MCF 10A (cell line): ENCODE measurements around the gene EIF4B. TPM values are rescaled to one million over a fixed set of nuclear protein-coding genes. Genes with fewer than 3 reads are reported as not detected.

Experiments used
- BruUV-seq: library from RNA; stranded (reverse); fragments of 400-500 nt; replicated peaks from 2 replicates; lab custom pipeline; 2021; lab: Mats Ljungman, UMichigan
- CTCF ChIA-PET: fragments of 300-600 bp; sonication (Branson Sonifier 250); formaldehyde crosslinking; extraction: SDS; loops from one replicate; lab custom pipeline; 2021; ENCODE audit warnings: antibody characterized with exemption, inconsistent platforms; lab: Yijun Ruan, JAX
- POLR2A ChIA-PET: fragments of 300-600, 350-650 bp; sonication (Branson Sonifier 250); formaldehyde crosslinking; extraction: SDS; loops from one replicate; lab custom pipeline; 2020; ENCODE audit warnings: antibody characterized with exemption, inconsistent platforms; lab: Yijun Ruan, JAX
- DNase-seq: peaks from one replicate; pipeline ENCODE4 v3.0.0-alpha.2; 2018; ENCODE audit not compliant: unreplicated experiment
- H3K27ac Mint-ChIP-seq: one replicate; pipeline ENCODE4 v1.8.0; 2022; ENCODE audit warnings: mild to moderate bottlenecking, low read depth, mixed read lengths; ENCODE audit not compliant: unreplicated experiment
- H3K27me3 Mint-ChIP-seq: one replicate; pipeline ENCODE4 v1.8.0; 2022; ENCODE audit warnings: mixed read lengths; ENCODE audit not compliant: insufficient read depth, unreplicated experiment
- H3K36me3 Mint-ChIP-seq: one replicate; pipeline ENCODE4 v1.8.0; 2022; ENCODE audit warnings: mild to moderate bottlenecking, moderate library complexity, mixed read lengths; ENCODE audit not compliant: insufficient read depth, unreplicated experiment
- H3K4me1 Mint-ChIP-seq: one replicate; pipeline ENCODE4 v1.8.0; 2022; ENCODE audit warnings: mixed read lengths; ENCODE audit not compliant: insufficient read depth, unreplicated experiment
- H3K4me3 Mint-ChIP-seq: one replicate; pipeline ENCODE4 v1.8.0; 2022; ENCODE audit warnings: mild to moderate bottlenecking, moderate library complexity, mixed read lengths; ENCODE audit not compliant: unreplicated experiment
- H3K9me3 Mint-ChIP-seq: one replicate; pipeline ENCODE4 v1.8.0; 2022; ENCODE audit warnings: mixed read lengths; ENCODE audit not compliant: unreplicated experiment
- CTCF ChIP-seq: fragments of 200-600 bp; IDR thresholded peaks from one replicate; pipeline ENCODE4 v1.8.0; 2022; ENCODE audit warnings: antibody characterized with exemption, mild to moderate bottlenecking; ENCODE audit not compliant: unreplicated experiment
- intact Hi-C: fragments of 100-400 bp; cut with micrococcal nuclease; formaldehyde crosslinking; loops from 2 replicates; pipeline ENCODE4 v1.14.1; 2022
- total RNA-seq: library from RNA; stranded (reverse); gene quantifications from 2 replicates; pipeline ENCODE4 v1.2.3, GENCODE V29; 2022

The EIF4B gene
- total RNA-seq, 1 experiment from 2014 or later: 658 TPM

GRCh38 chr12:53049571-53050318, 43.5 kb downstream of the EIF4B start, which contains the start of gene TNS2:
TSS of gene TNS2 (plus strand) at chr12:53050065. CDS start at chr12:53050186, 121 bp downstream.
- Mint-ChIP-seq H3K27me3 (no peaks in the 10 kb centered on the region), H3K9me3 (no peaks in the 10 kb centered on the region), H3K36me3 (peaks cover 12% of the 10 kb centered on the region), H3K27ac (peak within 1 kb of the TSS; percentile 59), H3K4me3 (peak within 1 kb of the TSS; percentile 80), H3K4me1 (peaks cover 53% of the 10 kb centered on the region)
- no TSS peak for BruUV-seq
- no peak for TF ChIP-seq CTCF
- intact Hi-C loops: no loop called here
- POLR2A ChIA-PET: interaction anchor here (0.6 to 4.8 kb wide), 7 partner anchors 29 to 573 kb away, joined by 3 to 34 read pairs (median 4); partner anchors contain the start of genes EIF4B, IGFBP6, MYG1 and SPRYD3
- CTCF ChIA-PET: interaction anchor here (2.0 kb wide), 1 partner anchor 11 kb away, joined by 5 read pairs; no protein-coding TSS in a partner anchor
- peak; percentile 81 for DNase-seq

- TF ChIP-seq CTCF: no peak
- Mint-ChIP-seq H3K4me3 (peak overlapping the region; percentile 80), H3K9me3 (no peaks in the 10 kb centered on the region), H3K27ac (peak overlapping the region; percentile 59), H3K36me3 (peaks cover 13% of the 10 kb centered on the region), H3K27me3 (no peaks in the 10 kb centered on the region), H3K4me1 (peaks cover 48% of the 10 kb centered on the region)
- DNase-seq: no peak
- ChIA-PET CTCF (interaction anchor here (0.6 kb wide), 1 partner anchor 217 kb away, joined by 3 read pairs; no protein-coding TSS in a partner anchor), POLR2A (interaction anchor here (0.8 to 4.8 kb wide), 9 partner anchors 15 to 166 kb away, joined by 3 to 34 read pairs (median 3); partner anchors contain the start of genes EIF4B, IGFBP6, KRT18 and SPRYD3)
- intact Hi-C loops: no loop called here
- no TSS peak for BruUV-seq
Observed at GRCh38 chr12:53050426-53051057, 44.3 kb downstream of the EIF4B start.

- Mint-ChIP-seq H3K4me3 (peak overlapping the region; percentile 80), H3K27ac (peak overlapping the region; percentile 59), H3K36me3 (peaks cover 13% of the 10 kb centered on the region), H3K27me3 (no peaks in the 10 kb centered on the region), H3K4me1 (peaks cover 48% of the 10 kb centered on the region), H3K9me3 (no peaks in the 10 kb centered on the region)
- POLR2A ChIA-PET: interaction anchor here (0.6 to 1.6 kb wide), 11 partner anchors 14 to 846 kb away, joined by 3 to 8 read pairs (median 3); partner anchors contain the start of genes EIF4B, IGFBP6, KRT18 and SPRYD3
- intact Hi-C loops: no loop called here
- CTCF ChIA-PET: interaction anchor here (0.5 to 1.4 kb wide), 3 partner anchors 13 to 56 kb away, joined by 4 to 10 read pairs (median 5); no protein-coding TSS in a partner anchor
- DNase-seq: peak; percentile 71
- BruUV-seq: no TSS peak
- no peak for TF ChIP-seq CTCF
Observed at GRCh38 chr12:53051058-53051880, 45.0 kb downstream of the EIF4B start.
